Activated naive CD4-positive, alpha-beta T cell treated with anti-CD3 and anti-CD28 coated beads, Interleukin-2, amount 10 ng/mL, durations not matched to agents 5 hours and 36 hours (primary cell): ENCODE results near the gene C18orf63. TPM values are rescaled to one million over a fixed set of nuclear protein-coding genes. Genes with fewer than 3 reads are reported as not detected.

Source experiments
- total RNA-seq, 2 experiments: library from RNA; stranded (reverse); gene quantifications; one replicate each; pipeline ENCODE4 v1.2.3, GENCODE V29; 2021

Gene C18orf63
- not detected for total RNA-seq

DNA sequence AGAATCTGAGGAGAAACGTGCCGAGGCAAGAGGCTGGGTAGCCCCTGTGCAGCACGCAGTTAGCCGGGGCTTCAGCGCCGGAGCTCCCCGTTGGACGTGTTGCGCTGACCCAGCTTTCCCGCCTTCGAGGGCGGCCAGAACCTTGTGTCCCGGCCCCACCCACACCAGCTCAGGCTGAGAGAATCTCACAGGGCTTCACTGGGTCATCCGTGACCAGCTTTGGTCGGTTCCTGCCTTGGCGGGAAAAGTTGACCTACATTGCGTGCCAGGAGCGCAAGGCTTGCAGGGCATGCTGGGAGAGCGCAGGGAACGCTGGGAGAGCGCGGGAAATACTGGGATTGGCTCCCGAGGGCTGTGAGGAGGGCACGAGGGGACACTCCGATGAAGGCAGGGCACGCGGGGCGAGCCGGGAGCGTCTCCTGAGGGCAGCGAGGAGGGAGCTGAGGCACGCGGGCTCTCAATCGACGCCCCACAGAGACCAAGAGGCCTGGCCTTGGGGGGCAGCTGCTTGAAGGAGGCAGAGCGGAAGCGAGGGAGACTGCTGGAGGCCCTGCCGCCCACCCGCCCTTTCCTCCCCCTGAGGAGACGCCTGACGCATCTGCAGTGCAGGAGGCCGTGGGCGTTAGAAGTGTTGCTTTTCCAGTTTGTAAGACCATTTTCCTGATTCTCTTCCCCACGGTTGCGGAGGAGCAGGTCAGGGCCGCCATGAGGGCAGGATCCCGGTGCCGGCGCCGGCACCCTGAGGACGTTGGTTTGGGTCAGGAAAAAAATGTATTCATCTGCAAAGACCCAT is at the start of gene C18orf63:
TSS of gene C18orf63 (plus strand) at position 376 of the 793 bp plus-strand sequence. CDS start 2,027 bp downstream, outside the sequence.

DNA sequence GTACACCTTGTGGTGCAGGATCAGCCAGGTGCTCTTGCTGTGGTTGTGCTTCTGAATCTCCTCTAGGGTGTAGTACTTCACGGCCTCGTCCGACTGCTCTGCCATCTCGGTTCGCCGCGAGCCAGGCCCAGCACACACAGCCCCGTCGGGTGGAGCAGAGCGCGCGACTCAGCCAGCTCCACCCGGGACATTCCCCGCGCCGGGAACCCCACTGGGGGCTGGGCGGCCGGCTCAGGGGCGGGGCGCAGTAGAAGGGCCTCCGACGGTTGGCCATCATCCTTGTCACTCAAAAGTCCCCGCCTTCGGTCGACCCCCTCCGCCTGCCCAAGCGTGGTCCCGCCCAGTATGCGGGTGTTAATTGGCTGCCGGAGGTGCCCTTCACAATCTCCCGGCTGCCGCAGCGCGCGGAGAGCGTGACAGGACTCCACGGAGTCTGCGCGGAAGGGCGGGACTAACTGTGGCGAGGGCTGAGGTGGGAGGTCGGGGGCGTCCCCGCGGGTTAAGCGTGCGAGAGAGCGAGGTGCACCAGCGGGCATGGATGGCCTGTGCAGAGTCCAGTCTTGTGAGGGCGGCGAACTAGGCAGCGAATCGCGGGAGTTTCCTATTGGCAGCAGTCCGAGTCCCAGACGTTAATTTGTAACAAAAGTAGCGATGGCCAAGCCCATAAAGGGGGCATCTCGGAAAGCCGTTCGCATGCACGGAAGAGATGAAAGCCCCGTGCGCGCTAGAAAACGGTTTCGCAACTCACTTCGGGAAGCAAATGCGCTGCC is 23.7 kb upstream of the C18orf63 start, which contains the start of gene CYB5A:
TSS of gene CYB5A (minus strand) at position 193 of the 770 bp plus-strand sequence. CDS start at position 105, 88 bp downstream.

Other genes with a start within 250 kb of the C18orf63 start
- gene FBXO15, start 168.0 kb upstream of the C18orf63 start, total RNA-seq, result under 1 TPM; 0.43 to 0.63 TPM
- 10 to 100 TPM; 22.1 to 23.9 TPM for gene TIMM21, start 167.3 kb upstream of the C18orf63 start, total RNA-seq
- 10 to 100 TPM; 25.4 to 25.9 TPM for gene CYB5A, start 23.9 kb upstream of the C18orf63 start, total RNA-seq
- gene DIPK1C, start 141.5 kb downstream of the C18orf63 start, total RNA-seq, result not detected
- gene CNDP2, start 180.5 kb downstream of the C18orf63 start, total RNA-seq, result 100 to 1,000 TPM; 155 to 160 TPM
- gene CNDP1, start 218.7 kb downstream of the C18orf63 start, total RNA-seq, result not detected